Ammon's horn (tissue), 1 donor: ENCODE results near the gene L3MBTL3.
"Not testable (repeated sequence)": the region's sequence is repeated elsewhere in the genome, so short reads cannot be mapped to it uniquely, and the experiment has no call there.

Source experiments
- DNase-seq: peaks from one replicate; pipeline ENCODE4 v3.0.0-alpha.2; 2016; ENCODE audit warnings: low spot score

L3MBTL3 gene

DNA sequence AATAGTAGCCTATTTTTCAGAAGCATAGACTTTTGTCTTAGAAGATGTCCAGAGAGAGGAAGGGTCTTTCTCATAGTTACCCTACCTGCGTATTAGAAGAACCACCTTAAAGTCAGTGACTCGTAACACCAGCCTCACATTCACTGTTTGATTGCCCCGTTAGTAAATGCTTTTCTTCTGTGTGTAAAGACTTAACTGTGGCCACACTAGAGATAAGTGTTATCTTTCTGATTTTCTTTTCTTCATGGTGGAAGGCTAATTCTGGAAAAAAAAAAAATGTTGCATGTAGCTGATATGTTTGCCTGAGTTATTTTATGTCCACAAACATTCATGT is 120.5 kb downstream of the L3MBTL3 start:
- no peak for DNase-seq

DNA sequence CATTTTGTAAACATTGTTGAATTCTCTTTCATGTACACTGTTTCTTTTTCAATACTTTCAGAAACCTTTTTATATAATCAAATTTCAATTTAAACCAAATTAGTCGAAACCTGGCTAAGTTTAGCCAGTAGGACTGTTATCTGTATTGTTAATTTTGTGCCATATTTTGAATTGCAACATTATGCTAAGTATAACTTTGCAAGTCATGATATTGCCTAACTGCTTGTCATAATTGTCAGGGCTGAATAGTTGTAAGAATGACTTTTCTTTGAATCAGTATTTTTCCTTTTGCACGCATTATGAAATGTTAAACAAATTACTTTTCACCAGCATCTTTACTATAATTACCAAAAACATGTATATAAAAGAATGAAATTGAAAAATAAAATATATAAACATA is 121.7 kb downstream of the L3MBTL3 start:
- DNase-seq: no peak

DNA sequence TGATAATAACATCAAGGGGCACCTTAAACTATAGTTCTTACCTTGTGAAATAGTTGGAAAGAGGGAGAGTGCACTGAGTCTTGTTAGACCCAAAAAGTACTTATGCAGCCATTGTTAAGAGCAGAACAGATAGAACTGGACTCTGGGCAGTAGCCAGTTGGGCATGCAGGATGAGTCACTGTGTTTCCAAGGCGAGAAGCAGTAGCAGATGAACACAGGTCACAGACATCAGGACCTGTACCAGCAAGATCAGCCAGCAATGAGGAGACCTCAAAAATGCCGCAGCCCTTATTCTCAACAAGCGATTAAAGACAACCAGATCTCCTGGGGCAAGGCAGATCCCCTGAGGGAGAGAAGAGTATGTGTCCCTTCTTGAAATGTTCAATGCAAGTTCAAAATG is 125.3 kb downstream of the L3MBTL3 start:
- DNase-seq: no peak

DNA sequence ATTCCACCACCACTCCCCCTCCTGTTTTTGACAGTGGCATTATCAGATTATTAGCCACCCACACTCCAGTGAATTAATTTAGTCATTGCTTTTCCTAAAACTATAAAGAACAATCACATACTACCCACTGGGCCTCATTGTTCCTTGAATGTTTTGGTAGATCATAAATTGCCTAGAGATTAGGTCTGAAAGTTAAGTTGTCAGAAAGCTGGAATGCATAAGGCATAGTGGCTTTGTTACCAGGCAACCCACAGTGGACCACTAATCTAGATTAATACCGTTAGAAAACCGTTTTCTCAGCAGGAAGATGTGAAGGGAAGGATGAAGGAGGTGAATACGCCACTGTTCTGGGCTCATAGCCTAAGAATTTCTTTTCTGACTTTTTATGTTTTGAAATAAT is 128.7 kb downstream of the L3MBTL3 start:
- no peak for DNase-seq

DNA sequence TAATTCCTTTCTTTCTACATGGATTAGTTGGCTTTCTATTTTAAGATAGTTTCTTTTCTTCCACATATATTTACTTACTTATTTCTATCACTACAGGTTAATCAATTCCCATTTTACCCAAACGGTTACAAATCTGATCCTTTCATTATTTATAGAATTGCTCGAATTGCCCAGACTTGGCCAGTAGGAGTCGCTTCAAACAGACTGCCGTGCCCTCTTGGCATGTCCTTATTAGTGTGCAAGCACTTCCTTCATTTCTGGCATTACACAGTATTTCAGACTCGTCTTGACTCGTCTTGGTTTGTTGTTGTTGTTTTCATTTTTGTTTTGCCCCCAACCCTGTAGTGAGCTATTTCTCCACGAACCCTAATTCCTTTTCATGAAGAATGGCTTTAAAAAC is 129.8 kb downstream of the L3MBTL3 start:
- no peak for DNase-seq

DNA sequence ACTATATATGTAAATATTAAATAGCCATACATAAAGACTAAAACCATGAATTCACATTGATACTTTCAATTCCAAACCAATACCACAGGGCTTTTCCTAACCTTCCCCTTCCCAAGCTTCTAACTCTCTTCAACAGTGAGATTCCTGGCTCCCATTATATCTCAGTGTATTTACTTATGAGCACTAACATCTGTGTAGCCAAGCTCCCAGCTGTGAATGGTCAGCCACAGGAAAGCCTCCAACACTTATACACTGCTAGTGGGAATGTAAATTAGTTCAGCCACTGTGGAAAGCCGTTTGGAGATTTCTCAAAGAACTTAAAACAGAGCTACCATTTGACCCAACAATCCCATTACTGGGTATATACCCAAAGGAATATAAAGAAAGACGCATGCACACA is 130.6 kb downstream of the L3MBTL3 start:
- DNase-seq: not testable (repeated sequence)

DNA sequence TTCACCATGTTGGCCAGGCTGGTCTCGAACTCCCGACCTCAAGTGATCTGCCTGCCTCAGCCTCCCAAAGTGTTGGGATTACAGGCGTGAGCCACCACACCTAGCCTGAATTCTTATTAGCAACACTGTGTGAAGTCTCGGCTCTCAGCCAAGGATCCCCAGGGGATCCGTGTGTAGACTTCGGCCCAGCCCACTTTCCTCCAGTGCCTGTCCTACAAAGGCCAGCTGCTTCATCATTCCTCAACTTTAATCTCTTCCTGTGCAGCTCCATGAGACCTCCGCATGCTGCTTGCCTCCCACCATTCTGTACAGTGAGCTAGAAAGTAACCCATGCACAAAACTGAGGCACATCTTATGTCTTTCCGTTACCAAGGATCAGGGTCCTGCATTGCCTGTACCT is 132.5 kb downstream of the L3MBTL3 start:
- no peak for DNase-seq

DNA sequence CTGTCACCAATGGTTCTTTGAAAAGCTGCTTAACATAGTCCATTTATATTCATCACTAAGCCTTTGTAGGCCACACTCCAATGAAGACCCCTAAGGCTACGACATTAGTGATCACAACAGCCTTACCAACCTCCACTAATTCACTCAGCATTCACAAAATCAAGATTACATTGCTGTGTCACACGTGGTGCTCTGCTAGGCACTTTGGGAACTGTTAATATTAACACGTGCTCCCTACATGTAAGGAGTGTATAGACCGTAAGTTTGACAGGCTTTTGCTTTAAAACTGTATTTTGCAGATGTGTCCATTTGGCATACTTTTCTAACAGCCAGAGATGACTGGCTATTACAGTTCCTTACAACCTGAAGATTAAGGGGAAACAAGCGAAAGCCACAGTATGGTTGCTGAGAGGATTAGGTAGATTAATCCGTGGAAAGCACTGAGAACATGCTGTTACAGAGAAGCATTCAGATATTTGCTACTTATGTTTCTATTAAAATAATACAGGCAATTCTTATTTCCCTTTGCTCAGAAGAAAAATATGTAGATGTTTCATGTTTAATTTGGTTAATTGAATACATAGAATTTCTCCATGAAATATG is 134.6 kb downstream of the L3MBTL3 start:
- DNase-seq: no peak

DNA sequence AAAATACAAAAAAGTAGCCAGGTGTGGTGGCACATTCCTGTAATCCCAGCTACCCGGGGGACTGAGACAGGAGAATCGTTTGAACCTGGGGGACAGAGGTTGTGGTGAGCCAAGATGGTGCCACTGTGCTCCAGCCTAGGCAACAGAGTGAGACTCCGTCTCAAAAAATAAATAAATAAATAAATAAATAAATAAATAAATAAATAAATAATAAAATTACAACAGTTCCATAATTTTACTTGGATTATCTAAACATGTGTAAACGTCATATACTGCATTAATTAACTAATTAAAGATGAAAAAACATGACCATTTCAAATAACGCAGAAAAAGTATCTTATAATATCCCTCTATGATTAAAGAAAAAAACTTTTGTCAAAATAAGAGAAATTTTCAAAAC is 138.5 kb downstream of the L3MBTL3 start:
- DNase-seq: no peak

DNA sequence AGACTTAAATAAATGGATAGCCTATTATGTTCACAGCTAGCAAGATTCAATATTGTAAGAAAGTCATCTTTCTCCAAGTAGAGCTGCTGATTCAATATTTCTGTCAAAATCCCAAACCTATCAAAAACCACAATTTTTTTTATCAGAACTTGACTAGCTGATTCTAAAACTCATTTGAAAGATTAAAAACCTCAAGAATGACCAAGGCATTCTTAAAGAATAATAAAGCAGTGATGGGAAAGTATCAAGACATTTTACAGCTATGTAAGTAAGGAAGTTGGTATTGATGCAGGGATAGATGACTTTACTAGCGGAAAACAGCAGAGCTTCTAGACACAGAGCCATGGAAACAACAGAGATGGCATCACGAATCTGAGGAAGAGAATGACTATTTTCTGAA is 139.7 kb downstream of the L3MBTL3 start:
- DNase-seq: no peak

DNA sequence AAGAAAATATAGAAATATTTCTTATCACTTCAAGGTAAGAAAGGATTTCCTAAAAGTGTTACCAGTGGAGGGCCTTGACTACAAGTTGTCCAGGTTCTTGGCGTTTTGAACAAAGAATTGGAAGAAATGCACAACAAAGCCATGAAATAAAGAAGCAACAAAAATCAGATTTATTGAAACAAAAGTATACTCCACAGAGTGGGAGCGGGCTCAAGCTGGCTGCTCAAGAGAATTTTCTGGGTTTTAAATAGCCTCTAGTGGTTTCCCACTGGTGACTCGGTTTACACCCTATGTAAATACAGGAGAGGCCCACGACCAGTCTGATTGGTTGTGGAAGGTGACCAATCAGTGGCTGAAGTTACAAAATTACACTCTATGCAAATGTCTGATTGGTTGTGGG is 140.2 kb downstream of the L3MBTL3 start:
- DNase-seq: no peak

DNA sequence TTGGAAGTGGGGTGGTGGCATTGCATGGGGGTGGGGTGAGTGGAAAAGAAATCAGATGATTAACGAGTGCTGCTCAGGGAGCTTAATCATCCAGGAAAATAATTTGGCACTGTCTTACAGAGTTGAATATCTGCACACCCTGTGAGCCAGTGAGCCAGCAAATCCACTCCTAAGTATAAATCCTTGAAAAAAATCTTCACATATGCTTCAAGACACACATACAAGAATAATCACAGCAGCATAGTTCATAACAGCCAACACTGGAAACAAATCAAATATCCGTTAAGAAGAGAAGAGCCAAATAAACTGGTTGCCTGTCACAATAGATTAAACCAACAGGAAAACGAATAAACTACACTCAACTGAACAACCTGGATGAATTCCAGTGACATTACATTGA is 141.6 kb downstream of the L3MBTL3 start:
- DNase-seq: no peak

DNA sequence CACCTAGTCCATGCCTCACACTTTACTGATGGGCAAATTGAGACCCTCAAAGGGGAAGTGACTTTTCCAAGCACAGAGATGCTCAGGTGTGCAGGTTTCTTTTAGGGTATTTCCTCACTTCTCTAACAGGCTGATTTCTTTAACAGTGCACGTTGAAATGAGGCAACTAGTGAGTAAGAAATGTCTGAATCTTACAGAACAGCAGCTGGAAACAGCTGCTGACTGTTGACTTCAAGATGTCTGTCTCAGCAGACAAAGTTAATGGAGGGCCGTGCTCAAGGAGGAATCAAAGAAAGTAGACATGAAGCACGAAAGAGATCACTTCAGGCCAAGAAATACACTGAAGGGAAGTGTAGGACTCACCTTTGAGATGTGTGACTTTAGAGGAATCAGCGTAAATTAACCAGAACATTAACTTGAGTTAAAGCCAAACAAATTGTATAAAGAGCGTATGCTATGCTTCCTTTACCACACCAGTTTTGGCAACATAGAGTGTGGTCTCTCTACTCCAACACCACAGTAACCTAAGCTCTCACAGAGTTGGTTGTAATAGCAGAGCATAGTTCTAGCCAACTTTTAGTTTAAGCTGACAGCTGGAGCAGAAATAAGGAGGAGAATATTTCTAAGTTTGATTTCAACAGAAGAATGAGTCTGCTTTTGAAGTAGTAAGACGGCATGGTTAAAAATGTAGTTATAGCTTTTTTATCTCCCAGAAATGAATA is 143.5 kb downstream of the L3MBTL3 start:
- no peak for DNase-seq

DNA sequence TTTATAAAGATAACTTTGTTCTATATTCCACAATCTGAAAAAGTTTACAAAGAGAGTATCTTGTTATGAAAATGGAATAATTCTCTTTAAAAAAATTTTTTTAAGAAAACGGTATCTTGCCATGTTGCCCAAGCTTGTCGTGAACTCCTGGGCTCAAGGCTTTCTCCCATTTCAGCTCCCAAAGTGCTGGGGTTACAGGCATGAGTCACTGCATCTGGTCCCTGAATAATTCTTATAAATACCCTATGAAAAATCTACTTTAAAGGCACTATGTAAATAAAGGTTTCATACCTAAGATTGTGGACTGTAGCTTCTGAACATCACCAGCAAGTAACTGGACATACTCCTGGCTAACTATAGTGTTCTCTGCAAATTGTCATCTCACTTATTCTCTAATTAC is 144.0 kb downstream of the L3MBTL3 start:
- no peak for DNase-seq

DNA sequence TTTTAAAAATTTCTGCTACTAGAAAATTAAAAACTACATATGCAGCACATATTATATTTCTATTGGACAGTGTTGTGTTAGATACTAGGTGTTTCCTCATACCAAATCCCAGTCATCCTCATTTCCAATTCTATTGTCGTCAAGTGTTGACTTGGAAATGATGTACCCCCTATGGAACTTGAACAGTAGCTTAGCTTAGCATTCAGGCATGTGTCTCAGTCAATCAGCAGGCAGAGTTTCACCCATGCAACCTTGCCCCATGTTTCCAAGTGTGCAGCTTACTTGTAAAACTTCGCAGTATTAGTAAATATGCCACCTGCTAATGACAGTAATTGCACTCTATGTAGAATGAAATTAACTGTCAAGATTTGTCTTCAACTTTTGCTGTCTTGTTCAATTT is 144.9 kb downstream of the L3MBTL3 start:
- no peak for DNase-seq

DNA sequence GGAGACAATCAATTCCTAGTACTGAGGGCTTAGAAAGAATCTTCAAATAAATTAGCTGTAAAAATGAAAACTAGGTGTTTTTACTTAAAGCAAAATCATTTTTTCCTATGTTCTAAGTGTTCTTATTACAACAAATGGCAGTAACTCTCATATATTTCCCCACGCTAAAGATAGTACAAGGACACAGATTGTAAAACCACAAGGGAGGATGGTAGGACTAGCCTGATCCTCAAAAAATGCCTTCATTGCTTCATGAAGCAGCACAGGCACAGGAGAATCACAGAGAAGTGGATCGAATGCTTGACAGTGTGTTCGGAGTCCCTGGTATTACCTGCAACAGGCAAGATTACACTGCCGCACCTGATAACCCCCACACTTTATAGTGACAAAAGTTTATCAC is 145.9 kb downstream of the L3MBTL3 start:
- no peak for DNase-seq

DNA sequence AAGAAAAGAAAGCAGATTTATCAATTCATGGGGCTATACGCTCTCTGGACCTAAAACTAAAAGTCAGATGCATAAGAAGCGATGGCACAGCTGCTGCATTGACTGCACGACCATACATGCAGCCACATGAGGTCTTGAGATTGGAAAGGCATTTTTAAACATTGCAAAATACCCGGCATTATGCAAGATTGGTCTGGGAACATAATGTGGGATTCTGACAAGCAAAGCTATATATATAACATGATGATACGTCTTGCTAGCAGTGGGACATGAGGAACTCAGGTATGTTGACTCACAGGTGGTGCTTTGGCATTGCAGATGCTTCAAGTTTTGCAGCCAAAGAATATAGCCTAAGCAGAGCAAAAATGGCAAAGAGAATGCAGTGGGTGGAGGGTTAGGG is 149.3 kb downstream of the L3MBTL3 start:
- DNase-seq: no peak

DNA sequence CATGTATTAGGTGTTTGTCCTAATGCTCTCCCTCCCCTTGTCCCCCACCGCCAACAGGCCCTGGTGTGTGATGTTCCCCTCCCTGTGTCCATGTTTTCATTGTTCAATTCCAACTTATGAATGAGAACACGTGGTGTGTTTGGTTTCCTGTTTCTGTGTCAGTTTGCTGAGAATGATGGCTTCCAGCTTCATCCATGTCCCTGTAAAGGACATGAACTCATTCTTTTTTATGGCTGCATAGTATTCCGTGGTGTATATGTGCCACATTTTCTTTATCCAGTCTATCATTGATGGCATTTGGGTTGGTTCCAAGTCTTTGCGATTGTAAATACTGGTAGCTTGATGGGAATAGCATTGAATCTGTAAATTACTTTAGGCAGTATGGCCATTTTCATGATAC is 151.8 kb downstream of the L3MBTL3 start:
- not testable (repeated sequence) for DNase-seq

DNA sequence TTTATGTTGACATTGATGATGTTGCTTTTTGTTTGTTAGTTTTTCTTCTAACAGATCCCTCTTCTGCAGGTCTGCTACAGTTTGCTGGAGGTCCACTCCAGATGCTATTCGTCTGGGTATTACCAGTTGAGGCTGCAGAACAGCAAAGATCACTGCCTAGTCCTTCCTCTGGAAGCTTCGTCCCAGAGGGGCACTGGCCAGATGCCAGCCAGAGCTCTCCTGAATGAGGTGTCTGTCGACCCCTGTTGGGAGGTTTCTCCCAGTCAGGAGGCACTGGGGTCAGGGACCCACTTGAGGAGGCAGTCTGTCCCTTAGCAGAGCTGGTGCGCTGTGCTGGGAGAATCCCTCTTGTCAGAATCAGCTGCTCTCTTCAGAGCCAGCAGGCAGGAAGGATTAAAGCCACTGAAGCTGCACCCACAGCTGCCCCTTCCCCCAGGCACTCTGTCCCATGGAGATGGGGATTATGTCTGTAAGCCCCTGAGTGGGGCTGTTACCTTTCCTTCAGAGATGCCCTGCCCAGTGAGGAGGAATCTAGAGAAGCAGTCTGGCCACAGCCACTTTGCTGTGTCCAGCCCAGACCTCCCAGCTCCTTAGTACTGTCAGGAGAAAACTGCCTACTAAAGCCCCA is 155.1 kb downstream of the L3MBTL3 start:
- DNase-seq: not testable (repeated sequence)

DNA sequence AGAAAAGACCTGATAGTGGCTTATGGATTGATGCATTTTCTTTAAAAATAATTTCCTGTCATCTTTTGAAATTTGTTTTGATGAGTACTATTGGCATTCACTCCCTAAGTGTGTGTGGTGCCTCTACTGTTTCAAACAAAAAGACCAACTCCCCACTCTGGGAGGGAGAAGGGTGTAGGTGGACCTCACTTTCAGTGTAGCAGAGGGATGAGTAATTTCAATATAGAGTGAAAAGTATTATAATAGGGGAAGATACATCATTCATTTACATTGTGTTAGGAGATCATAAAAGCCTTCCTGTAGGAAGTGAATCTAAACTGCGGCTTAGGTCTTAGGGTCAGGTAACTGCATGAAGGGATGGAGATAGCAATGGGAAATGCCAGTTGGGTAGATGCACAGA is 158.0 kb downstream of the L3MBTL3 start:
- no peak for DNase-seq

DNA sequence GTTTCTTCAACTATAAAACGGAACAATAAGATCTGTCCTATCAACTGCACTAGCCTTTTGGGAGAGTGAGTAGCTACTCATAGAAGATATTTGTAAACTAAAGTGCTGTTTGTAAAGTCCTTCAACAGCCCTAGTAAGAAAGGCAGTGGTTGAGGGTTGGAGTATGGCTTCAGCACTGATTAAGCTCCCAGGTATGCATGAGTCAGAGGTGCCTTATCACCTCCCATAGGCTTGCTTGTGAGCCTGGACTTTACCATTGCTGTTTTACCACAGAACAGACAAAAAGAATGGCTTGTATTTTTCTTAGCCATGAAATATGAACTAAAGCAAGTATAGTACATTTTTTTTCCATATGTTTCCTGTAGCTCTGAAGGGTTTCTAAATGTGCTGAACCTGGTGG is 160.3 kb downstream of the L3MBTL3 start:
- no peak for DNase-seq

DNA sequence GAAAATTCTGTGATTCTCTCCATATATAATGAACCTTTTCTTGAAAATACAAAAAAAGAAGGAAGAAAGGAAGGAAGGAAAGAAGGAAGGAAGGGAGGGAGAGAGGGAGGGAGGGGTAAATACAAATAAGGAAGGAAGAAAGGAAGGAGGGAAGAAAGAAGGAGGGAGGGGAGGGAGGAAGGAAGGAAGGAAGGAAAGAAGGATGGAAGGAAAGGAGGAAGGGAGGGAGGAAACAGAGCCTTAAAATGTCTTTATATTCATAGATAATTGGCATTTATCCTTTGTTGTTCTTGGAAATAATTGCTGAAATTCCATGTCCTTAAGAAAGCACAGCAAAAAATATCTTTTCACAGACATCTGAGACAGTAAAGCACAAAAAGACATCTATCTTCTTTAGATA is 164.1 kb downstream of the L3MBTL3 start:
- no peak for DNase-seq

DNA sequence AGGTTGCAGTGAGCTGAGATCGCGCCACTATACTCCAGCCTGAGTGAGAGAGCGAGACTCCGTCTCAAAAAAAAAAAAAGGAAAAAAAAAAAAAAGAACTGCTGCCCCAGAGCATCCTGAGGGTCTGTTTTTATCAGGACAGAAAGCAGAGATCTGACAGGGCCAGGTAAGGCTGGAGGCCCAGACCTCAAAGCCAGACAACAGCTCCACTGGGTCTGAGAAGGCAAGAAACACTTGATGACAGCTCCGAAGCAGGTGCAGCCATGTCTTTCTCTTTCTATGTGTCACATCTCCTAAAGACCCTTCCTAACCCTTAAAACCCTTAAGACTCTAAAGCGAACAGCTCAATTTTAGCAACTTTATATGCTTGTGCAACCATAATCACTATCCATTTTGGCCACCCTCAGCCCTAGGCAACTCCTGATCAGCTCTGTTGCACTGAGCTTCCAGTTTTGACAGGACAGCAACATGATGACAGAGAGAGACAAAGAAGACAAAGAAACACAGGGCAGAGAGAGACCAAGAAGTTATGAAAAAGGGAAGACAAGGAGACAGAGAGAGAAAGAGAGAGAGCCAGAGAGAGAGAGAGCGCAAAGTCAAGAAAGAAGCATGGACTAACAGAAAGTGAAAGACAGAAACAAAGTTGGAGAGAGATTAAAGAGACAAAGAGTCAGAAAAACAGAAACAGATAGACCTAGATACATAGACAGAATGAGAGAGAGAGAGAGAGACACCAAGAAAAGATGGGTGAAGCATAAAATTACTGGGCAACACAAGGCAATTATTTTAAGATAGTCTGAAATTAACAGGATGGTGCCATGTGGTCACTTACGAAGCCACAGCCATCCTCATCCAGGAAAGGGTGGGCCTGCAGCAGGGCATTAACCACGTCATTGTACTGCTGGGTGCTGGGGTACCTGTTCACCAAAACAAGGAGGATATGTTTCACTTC is 165.2 kb downstream of the L3MBTL3 start:
- no peak for DNase-seq
